HG03066 (cell line): ENCODE data around the gene ZC3HAV1.
"Not testable (repeated sequence)": the region's sequence is repeated elsewhere in the genome, so short reads cannot be mapped to it uniquely, and the experiment has no call there.

Source experiments
- ATAC-seq: cut with Tn5 transposase; IDR thresholded peaks from one replicate; pipeline ENCODE4 v1.9.1; 2021; ENCODE audit warnings: low read depth; ENCODE audit not compliant: unreplicated experiment

ZC3HAV1 gene

DNA sequence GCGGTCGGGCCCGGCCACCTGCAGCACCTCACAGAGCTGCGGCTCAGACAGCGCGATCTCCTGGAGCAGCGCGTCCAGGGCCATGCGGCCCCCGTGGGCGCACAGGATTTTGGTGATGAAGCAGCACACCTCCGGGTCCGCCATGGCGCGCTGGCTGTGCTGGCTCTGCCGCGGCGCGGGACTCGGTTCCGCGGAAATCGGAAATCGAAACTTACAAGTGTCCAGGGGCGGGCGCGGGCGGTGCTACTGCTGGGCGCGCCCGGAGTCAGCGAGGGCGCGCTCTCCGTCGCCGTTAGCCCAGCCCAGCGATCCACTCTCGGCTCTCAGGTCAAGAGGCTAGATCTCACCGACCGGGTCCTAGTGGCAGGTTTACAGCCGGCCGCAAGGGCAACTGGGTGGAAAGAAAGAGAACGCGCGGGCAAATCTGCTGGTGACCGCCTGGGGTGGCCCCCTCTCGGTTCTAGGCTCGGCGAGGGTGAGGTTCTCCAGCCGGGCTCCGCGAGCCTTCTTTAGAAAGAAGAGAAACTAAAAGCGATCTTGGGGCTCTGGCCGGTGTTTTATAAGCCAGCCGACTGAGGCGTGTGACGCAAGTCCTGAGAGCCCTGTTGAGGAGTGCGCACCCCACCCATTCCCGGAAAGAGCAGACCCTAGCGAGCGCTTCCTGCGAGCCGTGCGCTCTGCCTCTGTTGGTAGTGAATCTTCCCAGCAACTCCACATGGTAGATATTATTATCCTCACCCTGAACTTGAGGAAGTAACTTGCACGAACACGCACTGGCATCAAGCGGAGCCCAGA is at the start of gene ZC3HAV1:
Gene ZC3HAV1, minus strand, starts transcription at position 533 of the 795 bp plus-strand sequence. Its CDS starts 389 bp downstream, at position 144.
- peak; percentile 73 for ATAC-seq

DNA sequence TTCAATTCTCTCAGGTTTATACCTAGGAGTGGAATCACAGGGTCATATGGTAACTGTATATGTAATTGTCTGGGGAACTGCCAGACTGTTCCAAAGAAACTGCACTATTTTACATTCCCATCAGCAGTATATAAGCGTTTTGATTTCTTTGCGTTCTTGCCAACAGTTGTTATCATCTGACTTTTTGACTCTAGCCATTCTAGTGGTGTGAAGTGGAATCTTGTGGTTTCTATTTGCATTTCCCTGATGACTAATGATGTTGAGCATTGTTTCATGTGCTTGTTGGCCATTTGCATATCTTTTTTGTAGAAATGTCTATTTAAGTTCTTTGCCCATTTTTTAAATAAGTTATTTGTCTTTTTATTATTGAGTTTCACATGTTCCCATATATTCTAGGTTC is 44.3 kb upstream of the ZC3HAV1 start:
- ATAC-seq, result no peak

DNA sequence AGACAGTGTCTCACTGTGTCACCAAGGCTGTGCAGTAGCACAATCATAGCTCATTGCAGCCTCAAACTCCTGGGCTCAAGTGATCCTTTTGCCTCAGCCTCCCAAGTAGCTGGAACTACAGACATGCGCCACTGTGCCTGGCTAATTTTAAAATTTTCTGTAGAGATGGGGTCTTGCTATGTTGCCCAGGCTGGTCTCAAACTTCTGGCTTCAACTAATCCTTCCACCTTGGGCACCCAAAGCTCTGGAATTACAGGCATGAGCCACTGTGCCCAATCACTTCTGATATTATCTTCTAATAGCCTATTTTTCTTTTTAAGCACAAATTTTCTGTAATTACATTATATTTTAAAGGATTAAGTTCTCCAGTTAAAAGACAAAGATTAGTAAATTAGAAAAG is 42.6 kb upstream of the ZC3HAV1 start:
- no peak for ATAC-seq

DNA sequence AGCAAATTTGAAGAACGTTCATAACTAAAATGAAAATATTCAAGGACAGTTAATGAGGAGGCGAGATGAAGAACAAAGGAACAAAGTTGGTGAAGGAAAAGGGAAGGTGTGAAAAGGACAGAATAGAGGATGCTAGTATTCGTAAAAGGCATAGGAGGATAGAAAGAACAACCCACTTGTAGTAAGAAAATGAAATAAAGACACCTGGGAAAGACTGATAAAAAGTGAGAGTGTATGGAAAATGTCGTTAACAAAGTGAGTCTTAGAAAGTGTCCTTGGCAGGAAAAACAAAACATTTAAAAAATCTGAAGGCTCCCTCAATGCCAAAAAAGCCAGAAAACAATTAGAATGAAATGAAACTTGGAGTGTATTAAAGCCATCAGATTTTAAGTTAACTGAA is 29.6 kb upstream of the ZC3HAV1 start:
- ATAC-seq, result no peak

GRCh38 chr7:139133335-139134139 is 24.0 kb upstream of the ZC3HAV1 start:
- ATAC-seq, result peak; percentile 94

- ATAC-seq, result no peak
These were observed 23.4 kb upstream of the ZC3HAV1 start for GRCh38 chr7:139132887-139133286.

- ATAC-seq, result no peak
These were observed 22.1 kb upstream of the ZC3HAV1 start for GRCh38 chr7:139131601-139132041.

- not testable (repeated sequence) for ATAC-seq
These were observed 20.3 kb upstream of the ZC3HAV1 start for GRCh38 chr7:139129814-139130213.

DNA sequence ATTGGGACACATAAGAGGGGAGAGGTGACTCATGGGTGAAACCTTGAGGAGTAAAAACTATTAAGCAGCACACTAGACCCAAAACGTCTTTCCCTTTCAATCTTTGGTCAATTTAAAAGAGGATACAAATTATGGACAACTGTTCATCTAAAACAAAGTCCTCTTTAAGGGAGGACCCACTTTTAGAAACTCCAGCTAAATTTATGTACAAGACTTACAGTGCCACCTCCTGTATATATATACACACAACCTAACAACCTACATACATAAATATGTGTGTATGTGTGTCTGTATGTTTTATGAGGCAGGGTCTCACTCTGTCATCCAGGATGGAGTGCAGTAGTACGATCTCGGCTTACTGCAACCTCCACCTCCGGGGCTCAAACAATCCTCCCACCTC is 18.1 kb upstream of the ZC3HAV1 start:
- ATAC-seq, result no peak

GRCh38 chr7:139125657-139126056 is 16.1 kb upstream of the ZC3HAV1 start:
- ATAC-seq, result no peak

GRCh38 chr7:139124995-139125394 is 15.5 kb upstream of the ZC3HAV1 start:
- ATAC-seq, result not testable (repeated sequence)

GRCh38 chr7:139124084-139124914 is 14.8 kb upstream of the ZC3HAV1 start:
- ATAC-seq, result peak; percentile 64

- ATAC-seq, result no peak
These were observed 9.9 kb upstream of the ZC3HAV1 start for GRCh38 chr7:139119486-139119849.

DNA sequence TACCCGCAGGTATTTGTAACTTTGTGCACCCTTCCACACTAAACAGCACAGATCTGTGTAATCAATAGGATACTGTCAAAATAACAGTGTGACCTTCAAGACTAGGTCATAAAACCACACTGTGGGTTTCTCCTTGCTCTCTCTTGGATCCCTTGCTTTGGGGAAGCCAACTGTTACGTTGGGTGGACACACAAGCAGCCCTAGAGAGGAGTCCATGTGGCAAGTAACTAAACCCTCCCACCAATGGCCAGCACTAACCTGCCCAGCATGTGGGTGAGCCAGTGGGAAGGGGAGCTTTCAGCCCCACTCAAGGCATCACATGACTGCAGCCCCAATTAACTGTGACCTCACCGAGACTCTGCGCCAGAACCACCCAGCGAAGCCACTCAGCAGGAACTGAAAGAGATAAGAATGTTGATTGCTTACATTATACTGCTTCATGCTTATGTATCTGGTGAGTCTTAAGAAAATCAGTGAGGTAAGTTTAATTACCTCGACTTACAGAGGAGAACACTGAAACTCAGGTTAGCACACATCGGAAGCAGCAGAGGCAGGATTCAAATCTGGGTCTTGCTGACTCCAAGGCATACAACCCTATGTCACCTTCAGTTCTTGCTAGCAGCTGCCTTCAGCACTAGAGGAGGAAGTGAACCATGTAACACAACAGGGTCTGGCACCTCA is 9.4 kb upstream of the ZC3HAV1 start:
- ATAC-seq, result peak; percentile 83

DNA sequence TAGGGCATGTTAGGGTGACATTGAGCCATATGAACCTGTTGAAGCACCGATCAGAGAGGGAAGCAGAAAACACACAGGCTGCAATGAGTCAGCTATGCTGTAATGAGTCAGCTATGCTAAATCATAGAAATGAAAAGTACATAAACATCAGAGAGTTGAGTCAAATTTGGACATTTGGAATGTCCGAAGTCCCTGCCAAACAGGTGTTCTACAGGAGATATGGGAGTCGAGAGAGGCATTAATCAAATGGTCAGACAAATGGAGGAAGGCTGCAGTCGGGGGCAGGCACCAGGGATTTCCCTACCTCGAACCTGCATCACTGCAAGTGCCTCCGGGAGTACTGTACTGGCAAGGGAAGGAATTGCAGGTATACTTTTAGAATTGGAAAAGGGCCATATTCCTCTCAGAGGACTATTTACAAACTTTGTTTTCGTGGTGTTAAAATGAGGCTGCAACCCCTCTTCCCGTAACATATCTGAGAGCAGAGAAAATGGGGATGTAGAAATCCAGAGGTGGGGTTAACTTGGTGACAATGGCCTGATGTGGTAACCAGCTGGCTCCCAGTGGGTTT is 8.8 kb upstream of the ZC3HAV1 start:
- peak; percentile 57 for ATAC-seq

- ATAC-seq, result no peak
These were observed 8.2 kb upstream of the ZC3HAV1 start for GRCh38 chr7:139117599-139118233.

DNA sequence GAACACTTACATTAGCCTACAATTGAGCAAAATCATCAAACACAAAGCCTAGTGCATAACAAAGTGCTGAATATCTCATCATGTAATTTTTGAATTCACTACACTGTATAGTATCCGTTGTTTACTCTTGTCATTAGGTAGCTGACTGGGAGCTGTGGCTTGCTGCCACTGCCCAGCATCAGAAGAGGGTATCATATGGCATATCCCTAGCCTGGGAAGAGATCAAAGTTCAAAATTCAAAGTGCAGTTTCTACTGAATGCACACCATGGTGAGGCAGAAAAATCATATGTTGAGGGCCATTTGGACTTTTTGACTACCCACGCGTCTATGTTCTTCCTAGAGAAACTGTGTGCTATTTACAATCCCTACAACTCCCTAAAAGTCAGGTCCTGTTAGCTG is 7.5 kb upstream of the ZC3HAV1 start:
- ATAC-seq, result no peak

GRCh38 chr7:139115104-139115503 is 5.6 kb upstream of the ZC3HAV1 start:
- no peak for ATAC-seq

GRCh38 chr7:139114585-139114984 is 5.1 kb upstream of the ZC3HAV1 start:
- ATAC-seq, result no peak
